ENCODE results near the gene EMC10.

GRCh38 chr19:50464348-50464747, 12.0 kb upstream of the EMC10 start:
- TF ChIP-seq RNF2 (IDR thresholded peaks at IDR 0.05; ENCODE audit: borderline replicate concordance, low read depth) = no peak
- no peak for TF ChIP-seq EP300 (IDR thresholded peaks at IDR 0.05)
- TF ChIP-seq CTCF (IDR thresholded peaks at IDR 0.05) = no peak
- no peak for TF ChIP-seq FOSL2 (IDR thresholded peaks at IDR 0.05)
- TF ChIP-seq FOSL2 (CRISPR knock-in tag; IDR thresholded peaks at IDR 0.05) = no peak
- TF ChIP-seq HDAC2 (IDR thresholded peaks at IDR 0.05) = no peak
- no peak for TF ChIP-seq CHD2 (IDR thresholded peaks at IDR 0.05; ENCODE audit: low read length, partially characterized antibody)
- TF ChIP-seq BCL3 (IDR thresholded peaks at IDR 0.05) = no peak
